Activated CD4-positive, alpha-beta memory T cell treated with anti-CD3 and anti-CD28 coated beads for 36 hours (primary cell): ENCODE data around the gene SAMD8. TPM values are rescaled to one million over a fixed set of nuclear protein-coding genes. Genes with fewer than 3 reads are reported as not detected.
"Not testable (repeated sequence)": the region's sequence is repeated elsewhere in the genome, so short reads cannot be mapped to it uniquely, and the experiment has no call there.

Experiments
- CTCF ChIA-PET: fragments of 350-600 bp; sonication (Branson Sonifier 250); formaldehyde crosslinking; loops from one replicate; lab custom pipeline; 2021; ENCODE audit warnings: antibody characterized with exemption, inconsistent platforms; lab: Charles Lee
- POLR2A ChIA-PET: fragments of 350-600 bp; sonication (Branson Sonifier 250); formaldehyde crosslinking; loops from one replicate; lab custom pipeline; 2021; ENCODE audit warnings: antibody characterized with exemption; lab: Charles Lee
- DNase-seq: peaks from one replicate; pipeline ENCODE4 v3.0.0-alpha.2; 2020
- H3K27ac Mint-ChIP-seq: one replicate; pipeline ENCODE4 v1.8.0; 2021; ENCODE audit warnings: mixed read lengths
- H3K27me3 Mint-ChIP-seq: one replicate; pipeline ENCODE4 v1.8.0; 2021; ENCODE audit warnings: mixed read lengths
- H3K36me3 Mint-ChIP-seq: one replicate; pipeline ENCODE4 v1.8.0; 2021; ENCODE audit warnings: mixed read lengths
- H3K4me1 Mint-ChIP-seq: one replicate; pipeline ENCODE4 v1.8.0; 2021; ENCODE audit warnings: low read depth, mixed read lengths
- H3K4me3 Mint-ChIP-seq: one replicate; pipeline ENCODE4 v1.8.0; 2021; ENCODE audit warnings: mild to moderate bottlenecking, mixed read lengths
- H3K9me3 Mint-ChIP-seq: one replicate; pipeline ENCODE4 v1.8.0; 2021; ENCODE audit warnings: mixed read lengths
- intact Hi-C: fragments of 100-400 bp; cut with micrococcal nuclease; formaldehyde crosslinking; loops from one replicate; pipeline ENCODE4 v1.15.1; 2023
- total RNA-seq, 2 experiments: library from RNA; stranded (reverse); gene quantifications; one replicate each; pipeline ENCODE4 v1.2.3, GENCODE V29; 2021

The SAMD8 gene
- total RNA-seq, 2 experiments from 2014 or later: 18.5 to 20.5 TPM

DNA sequence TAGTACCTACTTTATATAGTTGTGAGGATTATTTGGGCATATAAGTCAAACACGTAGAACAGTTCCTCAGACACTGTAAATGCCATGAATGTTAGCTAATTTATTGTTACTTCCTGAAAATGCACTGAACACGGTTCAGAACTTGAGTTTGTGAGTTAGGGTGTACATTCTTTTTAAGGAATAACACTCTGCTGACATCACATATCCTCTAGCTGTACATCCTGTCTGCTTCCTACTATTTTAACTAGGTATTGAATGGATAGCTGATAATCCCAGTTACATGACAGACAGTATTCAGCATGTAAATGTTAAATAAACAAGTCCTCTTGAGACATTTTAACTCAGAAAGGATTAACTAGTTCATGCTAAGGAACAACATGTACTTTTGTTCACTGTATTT lies 16.0 kb downstream of the SAMD8 start:
- H3K36me3 Mint-ChIP-seq: peaks cover 7% of the 10 kb centered on the region
- ChIA-PET POLR2A (no interaction called here), CTCF (no interaction called here)
- no peak overlapping the region for H3K27ac Mint-ChIP-seq
- intact Hi-C loops: no loop called here
- no peak overlapping the region for H3K4me3 Mint-ChIP-seq
- DNase-seq: no peak
- H3K27me3 Mint-ChIP-seq: no peaks in the 10 kb centered on the region
- H3K9me3 Mint-ChIP-seq: no peaks in the 10 kb centered on the region
- H3K4me1 Mint-ChIP-seq: peaks cover 14% of the 10 kb centered on the region

DNA sequence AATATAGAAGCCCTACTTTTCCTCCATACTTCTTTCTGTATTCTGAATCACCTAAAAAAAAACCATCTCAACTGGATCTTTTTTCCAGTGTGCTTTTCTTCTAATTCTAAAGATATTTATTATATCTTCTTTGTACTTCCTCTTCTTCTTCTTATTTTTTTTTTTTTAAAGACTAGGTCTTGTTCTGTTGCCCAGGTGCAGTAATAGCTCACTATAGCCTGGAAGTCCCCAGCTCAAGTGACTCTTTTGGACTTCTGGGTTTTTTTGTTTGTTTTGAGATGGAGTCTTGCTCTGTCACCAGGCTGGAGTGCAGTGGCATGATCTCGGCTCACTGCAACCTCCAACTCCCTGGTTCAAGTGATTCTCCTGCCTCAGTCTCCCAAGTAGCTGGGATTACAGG lies 17.5 kb downstream of the SAMD8 start:
- CTCF ChIA-PET: interaction anchor here (1.5 kb wide), 1 partner anchor 18 kb away, joined by 3 read pairs; no protein-coding TSS in a partner anchor
- H3K36me3 Mint-ChIP-seq, POLR2A ChIA-PET, H3K27me3 Mint-ChIP-seq, H3K4me3 Mint-ChIP-seq, DNase-seq, H3K27ac Mint-ChIP-seq, H3K9me3 Mint-ChIP-seq, intact Hi-C loops: not testable (repeated sequence)
- peaks cover 15% of the 10 kb centered on the region for H3K4me1 Mint-ChIP-seq

DNA sequence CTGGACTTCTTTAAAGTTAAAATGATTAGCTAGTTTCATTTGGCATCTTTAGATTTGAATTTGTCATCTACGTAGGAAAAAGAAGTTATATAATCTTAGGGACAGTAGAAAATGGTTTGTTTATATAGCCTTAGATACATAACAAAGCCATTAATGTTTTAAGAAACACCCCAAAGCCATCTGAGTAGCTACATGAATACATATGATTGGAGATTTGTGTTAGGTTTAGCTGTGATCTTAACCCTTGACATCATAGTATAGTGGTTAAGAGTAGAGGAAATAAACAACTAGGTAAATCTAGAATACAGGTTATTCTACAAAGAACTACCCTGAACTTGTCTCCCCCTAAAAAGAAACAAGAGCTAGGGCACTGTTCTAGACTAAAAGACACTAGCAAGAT lies 18.1 kb downstream of the SAMD8 start:
- DNase-seq: no peak
- Mint-ChIP-seq H3K4me3 (no peak overlapping the region), H3K9me3 (no peaks in the 10 kb centered on the region), H3K4me1 (peaks cover 15% of the 10 kb centered on the region), H3K36me3 (peaks cover 6% of the 10 kb centered on the region), H3K27me3 (no peaks in the 10 kb centered on the region), H3K27ac (no peak overlapping the region)
- POLR2A ChIA-PET: no interaction called here
- CTCF ChIA-PET: interaction anchor here (1.5 kb wide), 1 partner anchor 17 kb away, joined by 3 read pairs; no protein-coding TSS in a partner anchor
- intact Hi-C loops: no loop called here

- H3K27ac Mint-ChIP-seq, H3K9me3 Mint-ChIP-seq, intact Hi-C loops, H3K4me3 Mint-ChIP-seq, DNase-seq, POLR2A ChIA-PET, CTCF ChIA-PET, H3K36me3 Mint-ChIP-seq, H3K27me3 Mint-ChIP-seq: not testable (repeated sequence)
- peaks cover 36% of the 10 kb centered on the region for H3K4me1 Mint-ChIP-seq
Observed at GRCh38 chr10:75133701-75134100, 22.2 kb downstream of the SAMD8 start.

GRCh38 chr10:75136346-75136745 lies 24.9 kb downstream of the SAMD8 start:
- peaks cover 36% of the 10 kb centered on the region for H3K4me1 Mint-ChIP-seq
- DNase-seq: no peak
- no peaks in the 10 kb centered on the region for H3K27me3 Mint-ChIP-seq
- POLR2A ChIA-PET: no interaction called here
- CTCF ChIA-PET: no interaction called here
- H3K4me3 Mint-ChIP-seq: no peak overlapping the region
- intact Hi-C loops: no loop called here
- no peaks in the 10 kb centered on the region for H3K9me3 Mint-ChIP-seq
- no peak overlapping the region for H3K27ac Mint-ChIP-seq
- peaks cover 1% of the 10 kb centered on the region for H3K36me3 Mint-ChIP-seq

DNA sequence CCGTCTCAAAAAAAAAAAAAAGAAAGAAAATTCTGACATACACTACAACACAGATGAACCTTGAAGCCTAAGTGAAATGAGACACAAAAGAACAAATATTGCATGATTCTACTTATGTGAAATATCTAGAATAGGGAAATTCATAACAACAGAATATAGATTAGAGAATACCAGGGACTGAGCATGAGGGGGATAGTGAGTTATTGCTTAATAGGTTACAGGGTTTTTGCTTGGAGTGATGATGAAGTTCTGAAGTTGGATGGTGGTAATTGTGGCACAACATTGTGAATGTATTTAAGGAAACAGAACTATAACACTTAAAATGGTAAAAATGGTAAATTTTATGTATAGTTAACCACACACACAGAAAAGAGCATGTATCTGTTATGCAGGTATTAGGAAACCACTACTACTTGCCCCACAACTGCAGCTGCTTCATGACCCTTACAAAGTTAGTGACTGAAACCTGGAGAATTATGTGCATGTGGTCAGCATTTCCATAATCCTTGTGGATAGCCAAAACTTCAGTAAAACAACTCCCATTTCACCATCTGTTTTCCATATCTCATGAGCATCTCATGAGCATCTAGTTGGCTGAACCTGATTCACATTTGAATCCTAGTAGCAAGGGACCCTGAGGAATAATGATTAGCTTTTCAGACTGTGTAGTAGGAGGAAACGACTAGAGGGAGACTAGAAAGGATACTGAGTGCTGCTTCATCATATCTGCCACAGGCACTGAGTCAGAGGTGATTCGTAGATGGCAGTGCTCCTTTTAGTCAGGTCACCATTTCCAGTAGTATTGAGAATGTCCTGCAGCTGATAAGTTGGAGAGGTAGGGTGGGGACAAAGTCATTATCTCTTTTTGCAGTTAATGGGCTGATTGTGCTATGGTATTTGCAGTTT lies 26.3 kb downstream of the SAMD8 start:
- intact Hi-C loops: loop anchor here (1.0 to 2.0 kb wide), 3 partner anchors 25 to 44 kb away; no protein-coding TSS in a partner anchor
- ChIA-PET CTCF (no interaction called here), POLR2A (interaction anchor here (0.6 to 1.4 kb wide), 4 partner anchors 17 to 240 kb away, joined by 3 to 6 read pairs (median 4); partner anchors contain the start of genes SAMD8 and VDAC2)
- H3K9me3 Mint-ChIP-seq: no peaks in the 10 kb centered on the region
- peaks cover 1% of the 10 kb centered on the region for H3K36me3 Mint-ChIP-seq
- H3K27ac Mint-ChIP-seq: peak overlapping the region; percentile 73
- H3K4me3 Mint-ChIP-seq: no peak overlapping the region
- H3K4me1 Mint-ChIP-seq: peaks cover 33% of the 10 kb centered on the region
- DNase-seq: peak; percentile 63
- no peaks in the 10 kb centered on the region for H3K27me3 Mint-ChIP-seq

- Mint-ChIP-seq H3K9me3 (no peaks in the 10 kb centered on the region), H3K36me3 (no peaks in the 10 kb centered on the region), H3K4me1 (peaks cover 47% of the 10 kb centered on the region), H3K27me3 (no peaks in the 10 kb centered on the region), H3K4me3 (no peak overlapping the region), H3K27ac (no peak overlapping the region)
- intact Hi-C loops: no loop called here
- ChIA-PET CTCF (interaction anchor here (1.1 kb wide), 1 partner anchor 15 kb away, joined by 3 read pairs; no protein-coding TSS in a partner anchor), POLR2A (no interaction called here)
- DNase-seq: no peak
Observed at GRCh38 chr10:75140246-75140645, 28.8 kb downstream of the SAMD8 start.

- no peak for DNase-seq
- Mint-ChIP-seq H3K4me3 (no peak overlapping the region), H3K27me3 (no peaks in the 10 kb centered on the region), H3K4me1 (peaks cover 33% of the 10 kb centered on the region), H3K9me3 (no peaks in the 10 kb centered on the region), H3K36me3 (no peaks in the 10 kb centered on the region), H3K27ac (no peak overlapping the region)
- ChIA-PET CTCF (no interaction called here), POLR2A (no interaction called here)
- intact Hi-C loops: no loop called here
Observed at GRCh38 chr10:75143353-75143752, 31.9 kb downstream of the SAMD8 start.

DNA sequence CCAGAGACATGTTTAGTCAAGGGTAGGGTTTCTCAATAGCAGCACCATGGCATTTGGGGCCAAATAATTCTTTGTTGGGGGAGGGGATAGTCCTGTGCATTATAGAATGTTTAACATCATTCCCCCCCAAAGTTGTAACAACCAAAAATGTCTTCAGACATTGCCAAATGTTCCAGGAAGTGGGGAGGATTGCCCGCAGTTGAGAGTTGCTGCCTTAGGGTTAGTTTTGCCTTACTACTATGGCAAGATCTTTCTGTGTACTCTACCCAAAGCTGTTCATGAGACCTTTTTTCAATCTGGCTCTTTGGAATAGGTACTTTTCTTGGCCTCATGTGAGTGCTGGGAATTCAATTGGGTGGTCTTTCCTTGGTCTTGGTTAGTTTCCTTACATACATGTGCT lies 34.1 kb downstream of the SAMD8 start:
- POLR2A ChIA-PET: no interaction called here
- no peak overlapping the region for H3K27ac Mint-ChIP-seq

GRCh38 chr10:75146780-75147179 lies 35.3 kb downstream of the SAMD8 start:
- Mint-ChIP-seq H3K4me3 (no peak overlapping the region), H3K4me1 (peaks cover 31% of the 10 kb centered on the region), H3K27ac (no peak overlapping the region), H3K36me3 (peaks cover 10% of the 10 kb centered on the region), H3K9me3 (no peaks in the 10 kb centered on the region), H3K27me3 (no peaks in the 10 kb centered on the region)
- ChIA-PET POLR2A (no interaction called here), CTCF (interaction anchor here (1.7 kb wide), 1 partner anchor 18 kb away, joined by 3 read pairs; no protein-coding TSS in a partner anchor)
- DNase-seq: no peak
- intact Hi-C loops: no loop called here

More for the DNA sequence above, 34.1 kb downstream of the SAMD8 start:
- H3K36me3 Mint-ChIP-seq: peaks cover 4% of the 10 kb centered on the region
- no peak for DNase-seq
- H3K4me1 Mint-ChIP-seq: peaks cover 31% of the 10 kb centered on the region
- H3K4me3 Mint-ChIP-seq: no peak overlapping the region
- intact Hi-C loops: no loop called here
- no peaks in the 10 kb centered on the region for H3K9me3 Mint-ChIP-seq
- H3K27me3 Mint-ChIP-seq: no peaks in the 10 kb centered on the region
- CTCF ChIA-PET: interaction anchor here (1.7 kb wide), 1 partner anchor 17 kb away, joined by 3 read pairs; no protein-coding TSS in a partner anchor

GRCh38 chr10:75150656-75151055 lies 39.2 kb downstream of the SAMD8 start:
- H3K27ac Mint-ChIP-seq: no peak overlapping the region
- intact Hi-C loops: no loop called here
- CTCF ChIA-PET: no interaction called here

GRCh38 chr10:75159519-75159918 lies 48.1 kb downstream of the SAMD8 start:
- intact Hi-C loops: no loop called here
- ChIA-PET POLR2A (no interaction called here), CTCF (no interaction called here)
- Mint-ChIP-seq H3K27me3 (no peaks in the 10 kb centered on the region), H3K36me3 (peaks cover 13% of the 10 kb centered on the region), H3K4me1 (peaks cover 15% of the 10 kb centered on the region), H3K27ac (peak overlapping the region; percentile 10), H3K4me3 (no peak overlapping the region), H3K9me3 (no peaks in the 10 kb centered on the region)
- DNase-seq: no peak

More at GRCh38 chr10:75150656-75151055, 39.2 kb downstream of the SAMD8 start:
- Mint-ChIP-seq H3K9me3 (no peaks in the 10 kb centered on the region), H3K27me3 (no peaks in the 10 kb centered on the region), H3K4me1 (peaks cover 14% of the 10 kb centered on the region), H3K36me3 (peaks cover 21% of the 10 kb centered on the region), H3K4me3 (no peak overlapping the region)
- DNase-seq: no peak
- POLR2A ChIA-PET: no interaction called here
